GM21381 (cell line): Measurements from ENCODE around the gene FSTL4.
"Not testable (repeated sequence)": the region's sequence is repeated elsewhere in the genome, so short reads cannot be mapped to it uniquely, and the experiment has no call there.

Experiments used
- ATAC-seq: cut with Tn5 transposase; IDR thresholded peaks from one replicate; pipeline ENCODE4 v1.9.1; 2021; ENCODE audit warnings: mild to moderate bottlenecking, moderate library complexity; ENCODE audit not compliant: unreplicated experiment

FSTL4 gene

GRCh38 chr5:133214153-133214820, 398.1 kb downstream of the FSTL4 start:
- no peak for ATAC-seq

- no peak for ATAC-seq
Observed at GRCh38 chr5:133205649-133206048, 406.7 kb downstream of the FSTL4 start.

- no peak for ATAC-seq
Observed at GRCh38 chr5:133205204-133205603, 407.1 kb downstream of the FSTL4 start.

GRCh38 chr5:133203317-133204305, 408.7 kb downstream of the FSTL4 start:
- no peak for ATAC-seq

GRCh38 chr5:133202066-133202665, 410.2 kb downstream of the FSTL4 start:
- ATAC-seq, result no peak

GRCh38 chr5:133201310-133201709, 411.0 kb downstream of the FSTL4 start:
- no peak for ATAC-seq

- no peak for ATAC-seq
Observed at GRCh38 chr5:133200256-133200655, 412.1 kb downstream of the FSTL4 start.

- ATAC-seq, result no peak
Observed at GRCh38 chr5:133199417-133200178, 412.7 kb downstream of the FSTL4 start.

- no peak for ATAC-seq
Observed at GRCh38 chr5:133198511-133198910, 413.8 kb downstream of the FSTL4 start.

GRCh38 chr5:133196441-133197085, 415.8 kb downstream of the FSTL4 start:
- ATAC-seq, result no peak

GRCh38 chr5:133195250-133195649, 417.1 kb downstream of the FSTL4 start:
- no peak for ATAC-seq

- no peak for ATAC-seq
Observed at GRCh38 chr5:133193794-133194193, 418.5 kb downstream of the FSTL4 start.

GRCh38 chr5:133192716-133193115, 419.6 kb downstream of the FSTL4 start:
- no peak for ATAC-seq

GRCh38 chr5:133189881-133190280, 422.5 kb downstream of the FSTL4 start:
- no peak for ATAC-seq

- no peak for ATAC-seq
Observed at GRCh38 chr5:133179405-133179804, 432.9 kb downstream of the FSTL4 start.

- ATAC-seq, result not testable (repeated sequence)
Observed at GRCh38 chr5:133170756-133171387, 441.5 kb downstream of the FSTL4 start.

GRCh38 chr5:133164759-133165158, 447.6 kb downstream of the FSTL4 start:
- no peak for ATAC-seq

GRCh38 chr5:133163839-133164238, 448.5 kb downstream of the FSTL4 start:
- no peak for ATAC-seq

GRCh38 chr5:133159543-133159942, 452.8 kb downstream of the FSTL4 start:
- no peak for ATAC-seq
